Measurements from ENCODE around the gene ATG4A.

GRCh38 chrX:108199041-108199440 lies 107.5 kb downstream of the ATG4A start:
- TF ChIP-seq CTCF (conservative IDR thresholded peaks at IDR 0.05 in 1 of 2, IDR thresholded peaks at IDR 0.05 in 1 of 2; ENCODE audit: low read depth in 1 of 2, low read length in 2 of 2): no peak
- no peak for TF ChIP-seq EZH2 (IDR thresholded peaks at IDR 0.05; ENCODE audit: low read length, missing control alignments)
